GM19328 (cell line): ENCODE data around the gene TLX1.

Source experiments
- ATAC-seq: cut with Tn5 transposase; IDR thresholded peaks from one replicate; pipeline ENCODE4 v1.9.1; 2021; ENCODE audit warnings: mild to moderate bottlenecking, moderate library complexity; ENCODE audit not compliant: unreplicated experiment

The TLX1 gene

GRCh38 chr10:101133489-101134298 lies 2.6 kb downstream of the TLX1 start:
- ATAC-seq = no peak

DNA sequence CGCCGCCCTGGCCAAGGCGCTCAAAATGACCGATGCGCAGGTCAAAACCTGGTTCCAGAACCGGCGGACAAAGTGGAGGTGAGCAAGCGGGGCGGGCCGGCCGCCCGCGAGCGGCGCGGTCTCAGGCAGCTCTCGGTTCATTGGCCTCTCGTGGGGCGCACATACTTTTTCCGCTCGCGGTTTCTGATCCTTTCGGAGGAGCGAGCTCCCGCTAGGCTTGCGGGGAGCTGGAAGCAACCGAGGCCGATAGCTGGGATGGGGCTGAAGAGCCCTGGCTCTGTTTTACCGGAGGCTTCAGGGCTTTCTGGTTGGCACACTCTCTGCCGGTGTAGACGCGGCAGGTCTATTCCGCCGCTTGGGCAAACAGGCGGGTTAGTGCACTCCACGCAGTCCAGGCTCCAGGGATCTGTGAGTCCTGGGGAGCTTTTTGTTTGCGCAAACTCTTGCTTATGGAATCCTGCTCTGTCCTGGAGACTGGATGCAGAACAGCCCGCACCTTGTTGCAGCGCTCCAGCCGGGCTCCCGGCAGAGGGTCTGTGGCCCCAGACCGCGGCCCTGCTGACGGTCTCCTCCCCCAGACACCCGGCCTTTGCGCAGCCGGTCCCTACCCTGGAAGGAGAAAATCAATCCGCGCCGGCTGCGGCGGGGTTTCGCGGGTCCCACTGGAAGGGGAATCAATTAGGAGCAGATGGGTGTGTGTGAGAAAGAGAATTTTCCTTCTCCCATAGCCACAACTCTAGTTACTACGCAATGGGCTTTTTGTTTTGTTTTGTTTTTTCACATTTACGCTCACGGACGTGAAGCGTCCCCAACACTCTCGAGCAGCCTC lies 3.4 kb downstream of the TLX1 start:
- ATAC-seq = no peak

- no peak for ATAC-seq
These were observed 4.3 kb downstream of the TLX1 start for GRCh38 chr10:101135141-101136006.

GRCh38 chr10:101136007-101136707 lies 5.1 kb downstream of the TLX1 start:
- ATAC-seq = no peak

DNA sequence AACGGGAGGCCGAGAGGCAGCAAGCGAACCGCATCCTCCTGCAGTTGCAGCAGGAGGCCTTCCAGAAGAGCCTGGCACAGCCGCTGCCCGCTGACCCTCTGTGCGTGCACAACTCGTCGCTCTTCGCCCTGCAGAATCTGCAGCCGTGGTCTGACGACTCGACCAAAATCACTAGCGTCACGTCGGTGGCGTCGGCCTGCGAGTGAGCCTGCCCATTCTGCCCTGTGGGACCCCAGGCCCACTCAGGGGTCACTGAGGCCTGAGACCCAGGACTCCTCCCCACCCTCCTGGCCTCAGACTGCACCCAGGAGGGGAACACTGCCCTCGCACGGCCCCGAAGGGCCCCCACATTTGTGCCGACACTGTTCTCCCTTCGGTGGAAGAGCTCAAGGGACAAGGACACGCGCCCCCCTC lies 5.6 kb downstream of the TLX1 start:
- no peak for ATAC-seq

DNA sequence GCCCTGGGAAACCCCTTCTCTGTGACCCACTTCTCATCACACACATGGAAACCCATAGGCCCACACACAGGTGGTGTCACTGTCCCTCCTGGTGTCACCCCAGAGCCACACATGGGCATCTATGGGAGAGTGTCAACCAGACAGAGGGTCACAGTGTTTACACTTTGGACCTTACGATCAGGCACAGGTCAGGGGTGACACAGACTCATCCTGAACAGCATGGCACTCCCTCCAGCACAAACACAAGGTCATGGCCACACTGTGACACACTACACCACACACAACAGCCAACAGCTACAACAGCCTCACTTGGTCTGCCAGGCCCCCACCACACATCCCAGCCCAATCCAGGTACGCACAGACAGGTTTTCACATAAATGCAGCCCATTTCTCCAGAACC lies 6.2 kb downstream of the TLX1 start:
- no peak for ATAC-seq

- no peak for ATAC-seq
These were observed 7.8 kb downstream of the TLX1 start for GRCh38 chr10:101138788-101139420.

- ATAC-seq = no peak
These were observed 8.4 kb downstream of the TLX1 start for GRCh38 chr10:101139421-101139911.

GRCh38 chr10:101140084-101140949 lies 9.2 kb downstream of the TLX1 start:
- no peak for ATAC-seq

GRCh38 chr10:101140950-101141615 lies 10.0 kb downstream of the TLX1 start:
- no peak for ATAC-seq

GRCh38 chr10:101141616-101142532 lies 10.8 kb downstream of the TLX1 start:
- no peak for ATAC-seq

GRCh38 chr10:101142533-101143344 lies 11.6 kb downstream of the TLX1 start:
- no peak for ATAC-seq

DNA sequence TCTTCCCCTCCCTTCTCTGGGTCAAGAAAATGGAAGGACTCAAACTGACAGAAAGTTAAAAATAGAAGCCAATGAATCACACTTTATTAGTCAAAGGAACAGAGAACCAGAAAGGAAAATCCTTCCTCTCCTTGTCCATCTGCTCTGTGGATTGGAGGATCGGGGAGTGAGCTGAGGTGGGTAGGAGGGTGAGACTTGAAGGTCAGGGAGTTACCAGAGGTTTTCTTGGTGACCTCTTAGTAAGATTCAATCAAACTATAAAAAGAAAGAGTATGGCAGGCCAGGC lies 12.2 kb downstream of the TLX1 start:
- no peak for ATAC-seq

DNA sequence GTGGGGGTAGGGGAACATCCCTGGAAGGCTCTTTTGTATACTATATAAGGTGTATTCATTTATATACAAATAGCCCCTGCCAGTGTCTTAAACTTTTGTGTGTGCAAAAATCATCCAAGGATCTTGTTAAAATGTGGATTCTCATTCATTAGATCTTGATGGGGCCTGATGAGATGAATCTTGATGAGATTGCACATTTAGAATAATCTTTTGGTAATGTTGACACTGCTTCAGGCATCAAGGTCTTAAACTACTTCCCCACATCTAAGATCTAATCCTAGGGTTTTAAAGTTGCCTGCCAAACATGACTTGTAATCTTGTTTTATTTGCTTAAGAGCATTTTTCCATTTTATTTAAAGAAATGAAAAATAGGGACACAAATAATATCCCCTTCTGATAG lies 13.0 kb downstream of the TLX1 start:
- ATAC-seq = no peak

DNA sequence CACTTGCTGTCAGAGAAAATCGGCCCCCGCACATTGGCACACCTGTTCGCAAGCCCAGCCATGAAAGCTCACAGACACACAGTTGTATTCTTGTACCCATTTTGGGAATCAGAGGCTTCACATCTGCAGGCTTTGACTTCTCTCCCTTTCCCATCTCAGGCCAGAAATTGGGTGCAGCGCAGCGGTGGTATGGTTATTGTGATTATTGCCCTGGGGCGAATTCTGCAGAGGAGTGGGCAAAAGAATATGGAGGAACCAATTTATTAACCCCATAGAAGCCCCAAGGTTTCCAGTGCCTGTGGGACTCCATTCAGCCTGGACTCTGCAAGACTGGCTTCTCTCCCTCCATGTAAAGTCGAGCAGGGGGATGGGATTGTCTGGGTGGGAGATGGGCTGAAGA lies 14.0 kb downstream of the TLX1 start:
- no peak for ATAC-seq

DNA sequence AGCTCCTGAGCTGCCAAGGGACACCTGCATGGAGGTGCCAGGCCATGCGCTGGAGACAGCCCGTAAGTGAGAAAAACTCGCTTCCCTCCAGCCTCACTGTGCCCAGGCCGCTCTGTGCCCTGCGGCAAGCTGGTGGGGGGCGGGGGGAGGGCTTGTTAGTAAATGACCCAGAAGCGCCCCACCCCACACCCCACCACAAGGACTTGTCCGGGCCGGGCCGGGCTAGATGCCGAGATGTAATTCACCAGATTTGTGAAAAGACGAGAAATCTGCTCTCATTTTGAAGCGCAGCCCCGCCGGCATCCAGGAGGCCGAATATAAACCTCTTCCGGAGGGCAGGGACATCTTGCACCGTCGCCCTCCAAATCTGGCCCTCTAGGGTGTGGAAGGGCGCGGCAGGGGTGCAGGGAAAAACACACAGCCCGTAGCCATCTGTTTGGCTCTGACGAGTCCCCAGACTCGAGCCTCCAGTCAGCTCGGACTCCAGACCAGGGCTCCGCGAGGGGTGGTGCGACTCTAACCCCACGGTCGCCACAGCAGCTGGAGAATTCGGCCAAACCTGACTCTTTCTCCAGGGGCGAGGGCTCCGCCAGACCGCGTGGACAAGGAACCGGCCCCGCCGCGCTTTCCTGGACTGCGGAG lies 14.8 kb downstream of the TLX1 start:
- ATAC-seq = no peak
